GM23338 (cell line): ENCODE results near the gene ZNF385C. TPM values are rescaled to one million over a fixed set of nuclear protein-coding genes. Genes with fewer than 3 reads are reported as not detected.

Source experiments
- ATAC-seq: fragments of 200-7000 bp; cut with Tn5 transposase; 3 replicates; pipeline ENCODE4 v1.9.1; 2020
- DNase-seq: peaks from one replicate; pipeline ENCODE4 v3.0.0-alpha.2; 2015; ENCODE audit warnings: low spot score
- H2AFZ ChIP-seq: fragments of 200-600 bp; sonication (generic); 2 replicates; pipeline ENCODE4 v1.8.0; 2016; ENCODE audit warnings: antibody characterized with exemption, mild to moderate bottlenecking, moderate library complexity
- H3F3A ChIP-seq: fragments of 200-600 bp; sonication (generic); replicated peaks from 2 replicates; pipeline ENCODE4 v1.8.0; 2017; ENCODE audit warnings: antibody characterized with exemption, mixed run types, low read depth
- H3K27ac ChIP-seq: fragments of 200-600 bp; sonication (generic); 2 replicates; pipeline ENCODE4 v1.6.1; 2016; ENCODE audit warnings: low read depth
- H3K27me3 ChIP-seq: fragments of 200-600 bp; sonication (generic); 2 replicates; pipeline ENCODE4 v1.8.0; 2016; ENCODE audit warnings: mild to moderate bottlenecking, mixed run types, moderate library complexity; ENCODE audit not compliant: insufficient read depth
- H3K36me3 ChIP-seq: fragments of 200-600 bp; sonication (generic); 2 replicates; pipeline ENCODE4 v1.8.0; 2016; ENCODE audit warnings: mild to moderate bottlenecking; ENCODE audit not compliant: insufficient read depth
- H3K4me1 ChIP-seq: fragments of 200-600 bp; sonication (generic); 2 replicates; pipeline ENCODE4 v1.8.0; 2016; ENCODE audit warnings: mild to moderate bottlenecking, moderate library complexity; ENCODE audit not compliant: insufficient read depth
- H3K4me2 ChIP-seq: fragments of 200-600 bp; sonication (generic); 2 replicates; pipeline ENCODE4 v1.7.1; 2017; ENCODE audit warnings: mixed run types
- H3K4me3 ChIP-seq: fragments of 200-600 bp; sonication (generic); 2 replicates; pipeline ENCODE4 v1.6.1; 2016; ENCODE audit warnings: mixed run types
- H3K79me2 ChIP-seq: fragments of 200-600 bp; sonication (generic); replicated peaks from 2 replicates; pipeline ENCODE4 v1.8.0; 2017; ENCODE audit warnings: mild to moderate bottlenecking; ENCODE audit not compliant: insufficient read depth
- H3K9me2 ChIP-seq: fragments of 200-600 bp; sonication (generic); 2 replicates; pipeline ENCODE4 v1.8.0; 2017; ENCODE audit not compliant: insufficient read depth
- H4K20me1 ChIP-seq: fragments of 200-600 bp; sonication (generic); replicated peaks from 2 replicates; pipeline ENCODE4 v1.8.0; 2017; ENCODE audit warnings: mild to moderate bottlenecking; ENCODE audit not compliant: insufficient read depth
- H3K27ac Mint-ChIP-seq: 2 replicates; pipeline ENCODE4 v1.8.0; 2020; ENCODE audit warnings: inconsistent platforms, mild to moderate bottlenecking, moderate library complexity, mixed read lengths
- H3K27me3 Mint-ChIP-seq: 3 replicates; pipeline ENCODE4 v1.8.0; 2022; ENCODE audit warnings: low read depth, mild to moderate bottlenecking, moderate library complexity, mixed read lengths, inconsistent platforms; ENCODE audit not compliant: insufficient read depth, poor library complexity
- H3K36me3 Mint-ChIP-seq: 3 replicates; pipeline ENCODE4 v1.8.0; 2021; ENCODE audit warnings: low read depth, mild to moderate bottlenecking, inconsistent platforms, moderate library complexity, mixed read lengths
- H3K4me1 Mint-ChIP-seq: 3 replicates; pipeline ENCODE4 v1.8.0; 2020; ENCODE audit warnings: mild to moderate bottlenecking, inconsistent platforms, mixed read lengths
- H3K4me3 Mint-ChIP-seq: 3 replicates; pipeline ENCODE4 v1.8.0; 2021; ENCODE audit warnings: moderate library complexity, mild to moderate bottlenecking, inconsistent platforms, mixed read lengths
- H3K9me3 Mint-ChIP-seq: 3 replicates; pipeline ENCODE4 v1.8.0; 2020; ENCODE audit warnings: moderate library complexity, mild to moderate bottlenecking, inconsistent platforms, mixed read lengths
- CREB1 ChIP-seq: fragments of 250-450 bp; sonication (Bioruptor Pico); IDR thresholded peaks from 2 replicates; pipeline ENCODE4 v1.5.0; 2020; ENCODE audit warnings: low read depth, mild to moderate bottlenecking, moderate library complexity
- EZH2 ChIP-seq: fragments of 200-600 bp; sonication (generic); IDR thresholded peaks from one replicate; pipeline ENCODE4 v1.8.0; 2017; ENCODE audit warnings: antibody characterized with exemption, mild to moderate bottlenecking, low read depth; ENCODE audit not compliant: unreplicated experiment
- EZH2phosphoT487 ChIP-seq: fragments of 200-600 bp; sonication (generic); IDR thresholded peaks from one replicate; pipeline ENCODE4 v1.8.1; 2018; ENCODE audit warnings: antibody characterized with exemption; ENCODE audit not compliant: unreplicated experiment
- JUNB ChIP-seq: IDR thresholded peaks from one replicate; pipeline ENCODE4 v1.6.1; 2016; ENCODE audit warnings: antibody characterized with exemption; ENCODE audit not compliant: unreplicated experiment
- NANOG ChIP-seq: IDR thresholded peaks from 2 replicates; pipeline ENCODE4 v1.6.1; 2016; ENCODE audit warnings: antibody characterized with exemption, borderline replicate concordance
- POLR2AphosphoS5 ChIP-seq: IDR thresholded peaks from 2 replicates; pipeline ENCODE4 v1.6.1; 2016; ENCODE audit warnings: antibody characterized with exemption, low read depth
- REST ChIP-seq: IDR thresholded peaks from one replicate; pipeline ENCODE4 v1.6.1; 2018; ENCODE audit warnings: antibody characterized with exemption; ENCODE audit not compliant: unreplicated experiment
- STAT1 ChIP-seq: IDR thresholded peaks from one replicate; pipeline ENCODE4 v1.6.1; 2016; ENCODE audit warnings: antibody characterized with exemption; ENCODE audit not compliant: unreplicated experiment
- ZNF114 ChIP-seq: fragments of 250-450 bp; sonication (Bioruptor Pico); IDR thresholded peaks from 2 replicates; pipeline ENCODE4 v1.5.0; 2020; ENCODE audit warnings: mild to moderate bottlenecking, moderate library complexity
- ZNF331 ChIP-seq: fragments of 250-450 bp; sonication (Bioruptor Pico); IDR thresholded peaks from 2 replicates; pipeline ENCODE4 v1.5.0; 2020; ENCODE audit warnings: low read depth, mild to moderate bottlenecking, moderate library complexity
- ZNF462 ChIP-seq: fragments of 250-450 bp; sonication (Bioruptor Pico); IDR thresholded peaks from 2 replicates; pipeline ENCODE4 v1.5.0; 2020; ENCODE audit warnings: mild to moderate bottlenecking, moderate library complexity
- polyA plus RNA-seq: library from polyadenylated mRNA; unstranded; fragments of >200 nt; fragmentation: Nextera tagmentation; extraction: Ambion mirVana; gene quantifications from 2 replicates; pipeline ENCODE4 v1.2.1, GENCODE V29; 2016
- total RNA-seq: library from RNA; depleted of rRNA; stranded (reverse); fragments of >200 nt; shearing (Covaris generic); gene quantifications from 2 replicates; pipeline ENCODE4 v1.2.3, GENCODE V29; 2014
- TF ChIP-seq, protein P1 (sequence below): IDR thresholded peaks from 2 replicates; pipeline ENCODE4 v1.6.1; 2016; ENCODE audit warnings: antibody characterized with exemption
- TF ChIP-seq, protein P2 (sequence below), 2 experiments: fragments of 200-600 bp in 1 of 2; sonication (generic) in 1 of 2; conservative IDR thresholded peaks; 2 replicates each; pipeline versions ENCODE4 v1.5.1 to v1.6.1; 2016 to 2017; ENCODE audit warnings: antibody characterized with exemption in 2 of 2, low read depth in 2 of 2, mild to moderate bottlenecking in 2 of 2, moderate library complexity in 1 of 2

Gene ZNF385C
- total and polyA plus RNA-seq, 2 experiments from 2014 or later, result 1.9 to 3.1 TPM

DNA sequence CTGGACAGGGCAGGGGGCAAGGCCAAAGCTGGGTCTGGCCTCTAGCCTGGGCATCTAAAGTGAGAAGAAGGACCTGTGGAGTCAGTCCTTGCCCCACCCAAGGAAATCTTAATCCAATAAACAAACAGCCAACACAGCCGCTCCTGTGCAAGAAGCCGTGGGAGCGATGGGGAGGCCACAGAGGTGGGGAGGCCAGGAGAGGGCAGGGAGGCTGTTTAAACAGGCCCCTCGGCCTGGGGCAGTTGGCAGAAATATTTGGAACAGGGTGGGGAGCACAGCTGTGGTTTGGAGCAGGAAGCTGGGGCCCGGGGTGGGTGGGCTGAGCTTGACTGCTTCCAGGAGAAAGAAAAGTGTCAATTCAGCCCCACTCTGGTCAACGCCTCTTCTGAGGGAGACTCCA lies 5.3 kb downstream of the ZNF385C start:
- H3K36me3 ChIP-seq, result no peaks in the 10 kb centered on the region
- no peaks in the 10 kb centered on the region for H3K9me2 ChIP-seq
- H3K27ac Mint-ChIP-seq, result no peak overlapping the region
- H2AFZ ChIP-seq, result no peak overlapping the region
- no peak overlapping the region for H3K27ac ChIP-seq
- DNase-seq (no peak), ATAC-seq (no peak)
- H3K4me1 ChIP-seq, result peaks cover 6% of the 10 kb centered on the region; the same call in 1 of the 2 replicates
- H3K79me2 ChIP-seq, result no peaks in the 10 kb centered on the region
- H3F3A ChIP-seq, result no peaks in the 10 kb centered on the region
- H3K4me3 ChIP-seq, result no peak overlapping the region
- H3K27me3 ChIP-seq, result peaks cover 21% of the 10 kb centered on the region
- H3K4me3 Mint-ChIP-seq, result no peak overlapping the region
- peaks cover 16% of the 10 kb centered on the region for H3K27me3 Mint-ChIP-seq
- TF ChIP-seq ZNF462 (CRISPR knock-in tag) (no peak), ZNF114 (CRISPR knock-in tag) (no peak), POLR2AphosphoS5 (no peak), REST (no peak), STAT1 (no peak), EZH2phosphoT487 (no peak), EZH2 (no peak), ZNF331 (CRISPR knock-in tag) (no peak), CREB1 (CRISPR knock-in tag) (no peak), NANOG (no peak), JUNB (no peak)
- TF ChIP-seq, protein P1, sequence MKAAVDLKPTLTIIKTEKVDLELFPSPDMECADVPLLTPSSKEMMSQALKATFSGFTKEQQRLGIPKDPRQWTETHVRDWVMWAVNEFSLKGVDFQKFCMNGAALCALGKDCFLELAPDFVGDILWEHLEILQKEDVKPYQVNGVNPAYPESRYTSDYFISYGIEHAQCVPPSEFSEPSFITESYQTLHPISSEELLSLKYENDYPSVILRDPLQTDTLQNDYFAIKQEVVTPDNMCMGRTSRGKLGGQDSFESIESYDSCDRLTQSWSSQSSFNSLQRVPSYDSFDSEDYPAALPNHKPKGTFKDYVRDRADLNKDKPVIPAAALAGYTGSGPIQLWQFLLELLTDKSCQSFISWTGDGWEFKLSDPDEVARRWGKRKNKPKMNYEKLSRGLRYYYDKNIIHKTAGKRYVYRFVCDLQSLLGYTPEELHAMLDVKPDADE, result no peak
- TF ChIP-seq, protein P2, sequence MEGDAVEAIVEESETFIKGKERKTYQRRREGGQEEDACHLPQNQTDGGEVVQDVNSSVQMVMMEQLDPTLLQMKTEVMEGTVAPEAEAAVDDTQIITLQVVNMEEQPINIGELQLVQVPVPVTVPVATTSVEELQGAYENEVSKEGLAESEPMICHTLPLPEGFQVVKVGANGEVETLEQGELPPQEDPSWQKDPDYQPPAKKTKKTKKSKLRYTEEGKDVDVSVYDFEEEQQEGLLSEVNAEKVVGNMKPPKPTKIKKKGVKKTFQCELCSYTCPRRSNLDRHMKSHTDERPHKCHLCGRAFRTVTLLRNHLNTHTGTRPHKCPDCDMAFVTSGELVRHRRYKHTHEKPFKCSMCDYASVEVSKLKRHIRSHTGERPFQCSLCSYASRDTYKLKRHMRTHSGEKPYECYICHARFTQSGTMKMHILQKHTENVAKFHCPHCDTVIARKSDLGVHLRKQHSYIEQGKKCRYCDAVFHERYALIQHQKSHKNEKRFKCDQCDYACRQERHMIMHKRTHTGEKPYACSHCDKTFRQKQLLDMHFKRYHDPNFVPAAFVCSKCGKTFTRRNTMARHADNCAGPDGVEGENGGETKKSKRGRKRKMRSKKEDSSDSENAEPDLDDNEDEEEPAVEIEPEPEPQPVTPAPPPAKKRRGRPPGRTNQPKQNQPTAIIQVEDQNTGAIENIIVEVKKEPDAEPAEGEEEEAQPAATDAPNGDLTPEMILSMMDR (conservative IDR thresholded peaks at IDR 0.05; ENCODE audit: low read depth in 2 of 2), result no peak
- no peaks in the 10 kb centered on the region for H4K20me1 ChIP-seq
- peaks cover 31% of the 10 kb centered on the region for H3K4me1 Mint-ChIP-seq
- no peaks in the 10 kb centered on the region; the same call in 2 of the 3 replicates for H3K9me3 Mint-ChIP-seq
- no peaks in the 10 kb centered on the region; the same call in 2 of the 3 replicates for H3K36me3 Mint-ChIP-seq
- H3K4me2 ChIP-seq, result no peak overlapping the region
